Loucy (cell line): ENCODE results near the gene RALGPS1.

Source experiments
- H2AFZ ChIP-seq: fragments of 200-600 bp; sonication (generic); 2 replicates; pipeline ENCODE4 v1.6.0; 2016; ENCODE audit warnings: antibody characterized with exemption, mild to moderate bottlenecking, low read length, moderate library complexity
- H3F3A ChIP-seq: fragments of 200-600 bp; 2 replicates; pipeline ENCODE4 v1.6.0; 2016; ENCODE audit warnings: antibody characterized with exemption, low read depth, mild to moderate bottlenecking
- H3K27me3 ChIP-seq: fragments of 200-600 bp; sonication (generic); 2 replicates; pipeline ENCODE4 v1.6.1; 2014; ENCODE audit warnings: low read length, mild to moderate bottlenecking; ENCODE audit not compliant: insufficient read depth, poor library complexity, severe bottlenecking
- H3K36me3 ChIP-seq: fragments of 200-600 bp; sonication (generic); 2 replicates; pipeline ENCODE4 v1.6.1; 2016; ENCODE audit warnings: low read length; ENCODE audit not compliant: insufficient read depth
- H3K4me1 ChIP-seq: fragments of 200-600 bp; sonication (generic); 2 replicates; pipeline ENCODE4 v1.5.1; 2014; ENCODE audit warnings: low read length, mild to moderate bottlenecking; ENCODE audit not compliant: insufficient read depth, poor library complexity, severe bottlenecking
- H3K4me2 ChIP-seq: fragments of 200-600 bp; sonication (generic); 2 replicates; pipeline ENCODE4 v1.6.0; 2014; ENCODE audit warnings: antibody characterized with exemption, low read length, low read depth, mild to moderate bottlenecking; ENCODE audit not compliant: poor library complexity, severe bottlenecking
- H3K4me3 ChIP-seq: fragments of 200-600 bp; sonication (generic); 2 replicates; pipeline ENCODE4 v1.5.1; 2014; ENCODE audit warnings: low read length, mild to moderate bottlenecking, mixed read lengths; ENCODE audit not compliant: poor library complexity, severe bottlenecking
- H3K79me2 ChIP-seq: fragments of 200-600 bp; sonication (generic); 2 replicates; pipeline ENCODE4 v1.6.1; 2014; ENCODE audit warnings: low read length; ENCODE audit not compliant: insufficient read depth
- H3K9ac ChIP-seq: fragments of 200-600 bp; sonication (generic); 2 replicates; pipeline ENCODE4 v1.6.0; 2014; ENCODE audit warnings: mild to moderate bottlenecking, low read depth, low read length, moderate library complexity; ENCODE audit not compliant: poor library complexity, severe bottlenecking
- H3K9me2 ChIP-seq: fragments of 200-600 bp; sonication (generic); replicated peaks from 2 replicates; pipeline ENCODE4 v1.6.1; 2016; ENCODE audit warnings: low read depth, low read length, mixed read lengths
- H3K9me3 ChIP-seq: fragments of 200-600 bp; sonication (generic); 2 replicates; pipeline ENCODE4 v1.6.1; 2014; ENCODE audit warnings: mild to moderate bottlenecking, antibody characterized with exemption, low read length, low read depth; ENCODE audit not compliant: insufficient read depth
- H4K20me1 ChIP-seq: fragments of 200-600 bp; sonication (generic); 2 replicates; pipeline ENCODE4 v1.6.0; 2014; ENCODE audit warnings: antibody characterized with exemption, low read length, mild to moderate bottlenecking; ENCODE audit not compliant: insufficient read depth, poor library complexity, severe bottlenecking
- CTCF ChIP-seq: fragments of 200-600 bp; sonication (generic); conservative IDR thresholded peaks from 2 replicates; pipeline ENCODE4 v1.5.1; 2014; ENCODE audit warnings: mild to moderate bottlenecking, antibody characterized with exemption, low read length
- EZH2phosphoT487 ChIP-seq: fragments of 200-600 bp; IDR thresholded peaks from 2 replicates; pipeline ENCODE4 v1.6.1; 2018; ENCODE audit warnings: antibody characterized with exemption, mild to moderate bottlenecking, moderate library complexity, borderline replicate concordance

RALGPS1 gene

GRCh38 chr9:127224883-127225739 lies 310.5 kb downstream of the RALGPS1 start:
- Histone ChIP-seq H3K9me2 (no peaks in the 10 kb centered on the region), H3F3A (no peaks in the 10 kb centered on the region), H3K36me3 (no peaks in the 10 kb centered on the region), H3K4me2 (no peak overlapping the region), H3K4me1 (peaks cover 15% of the 10 kb centered on the region), H3K4me3 (no peak overlapping the region), H4K20me1 (no peaks in the 10 kb centered on the region), H2AFZ (no peak overlapping the region), H3K27me3 (no peaks in the 10 kb centered on the region), H3K9me3 (no peaks in the 10 kb centered on the region), H3K9ac (no peak overlapping the region), H3K79me2 (no peaks in the 10 kb centered on the region)
- TF ChIP-seq EZH2phosphoT487 (no peak), CTCF (no peak)

- Histone ChIP-seq H3K27me3 (no peaks in the 10 kb centered on the region), H3K4me3 (no peak overlapping the region), H3K9ac (no peak overlapping the region), H3K9me3 (no peaks in the 10 kb centered on the region), H3K36me3 (no peaks in the 10 kb centered on the region), H2AFZ (no peak overlapping the region), H3K4me1 (peaks cover 15% of the 10 kb centered on the region), H3F3A (no peaks in the 10 kb centered on the region), H3K4me2 (no peak overlapping the region), H3K79me2 (no peaks in the 10 kb centered on the region), H4K20me1 (no peaks in the 10 kb centered on the region), H3K9me2 (no peaks in the 10 kb centered on the region)
- TF ChIP-seq EZH2phosphoT487 (no peak), CTCF (no peak)
These were observed 311.4 kb downstream of the RALGPS1 start for GRCh38 chr9:127225801-127226625.

- Histone ChIP-seq H3K27me3 (no peaks in the 10 kb centered on the region), H3K4me3 (no peak overlapping the region), H3K4me1 (no peaks in the 10 kb centered on the region), H3K9me3 (no peaks in the 10 kb centered on the region), H3K79me2 (no peaks in the 10 kb centered on the region), H3K9ac (no peak overlapping the region), H2AFZ (no peak overlapping the region), H3K9me2 (no peaks in the 10 kb centered on the region), H4K20me1 (no peaks in the 10 kb centered on the region), H3F3A (no peaks in the 10 kb centered on the region), H3K36me3 (no peaks in the 10 kb centered on the region), H3K4me2 (no peak overlapping the region)
- no peak for TF ChIP-seq CTCF
- no peak for TF ChIP-seq EZH2phosphoT487
These were observed 315.3 kb downstream of the RALGPS1 start for GRCh38 chr9:127229691-127230417.
